ENCODE results near the gene ATPAF1. TPM values are rescaled to one million over a fixed set of nuclear protein-coding genes. Genes with fewer than 3 reads are reported as not detected.

ATPAF1 gene
- total RNA-seq, 4 donors from 2014 or later, result 14.0 to 46.8 (median 34.8) TPM

DNA sequence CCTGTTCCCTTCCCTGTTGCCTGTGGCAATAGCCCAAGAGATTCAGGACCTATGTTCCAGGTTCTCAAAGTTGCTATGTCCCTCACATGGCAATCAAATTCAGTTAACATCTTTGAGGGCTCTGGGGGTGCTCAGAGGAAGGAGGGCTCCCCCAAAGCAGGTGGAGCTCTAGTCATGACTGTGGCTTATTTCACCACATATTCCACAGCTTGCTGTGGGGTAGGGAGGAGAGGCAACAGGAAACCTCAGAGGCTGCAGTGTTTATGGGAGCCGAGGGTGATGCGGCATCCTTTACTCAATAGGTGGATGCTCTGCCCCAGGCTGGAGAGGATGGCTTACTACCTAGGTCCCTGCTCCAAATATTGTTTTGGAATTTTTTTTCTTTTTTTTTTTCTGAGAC, 62.9 kb downstream of the ATPAF1 start:
- Histone ChIP-seq H3K9me3 (no peaks in the 10 kb centered on the region), H3K27ac (no peak overlapping the region), H3K27me3 (no peaks in the 10 kb centered on the region), H3K4me1 (peaks cover 0 to 14% (median 3%) of the 10 kb centered on the region in 4 donors), H3K4me3 (no peak overlapping the region), H3K36me3 (peaks cover 0 to 23% (median 0%) of the 10 kb centered on the region in 3 donors)
- DNase-seq, result peak in 1 of 3 donors; percentile 62
- TF ChIP-seq, protein P1, sequence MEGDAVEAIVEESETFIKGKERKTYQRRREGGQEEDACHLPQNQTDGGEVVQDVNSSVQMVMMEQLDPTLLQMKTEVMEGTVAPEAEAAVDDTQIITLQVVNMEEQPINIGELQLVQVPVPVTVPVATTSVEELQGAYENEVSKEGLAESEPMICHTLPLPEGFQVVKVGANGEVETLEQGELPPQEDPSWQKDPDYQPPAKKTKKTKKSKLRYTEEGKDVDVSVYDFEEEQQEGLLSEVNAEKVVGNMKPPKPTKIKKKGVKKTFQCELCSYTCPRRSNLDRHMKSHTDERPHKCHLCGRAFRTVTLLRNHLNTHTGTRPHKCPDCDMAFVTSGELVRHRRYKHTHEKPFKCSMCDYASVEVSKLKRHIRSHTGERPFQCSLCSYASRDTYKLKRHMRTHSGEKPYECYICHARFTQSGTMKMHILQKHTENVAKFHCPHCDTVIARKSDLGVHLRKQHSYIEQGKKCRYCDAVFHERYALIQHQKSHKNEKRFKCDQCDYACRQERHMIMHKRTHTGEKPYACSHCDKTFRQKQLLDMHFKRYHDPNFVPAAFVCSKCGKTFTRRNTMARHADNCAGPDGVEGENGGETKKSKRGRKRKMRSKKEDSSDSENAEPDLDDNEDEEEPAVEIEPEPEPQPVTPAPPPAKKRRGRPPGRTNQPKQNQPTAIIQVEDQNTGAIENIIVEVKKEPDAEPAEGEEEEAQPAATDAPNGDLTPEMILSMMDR (IDR thresholded peaks at IDR 0.05), result no peak
- no peak for TF ChIP-seq POLR2A (IDR thresholded peaks at IDR 0.05)

DNA sequence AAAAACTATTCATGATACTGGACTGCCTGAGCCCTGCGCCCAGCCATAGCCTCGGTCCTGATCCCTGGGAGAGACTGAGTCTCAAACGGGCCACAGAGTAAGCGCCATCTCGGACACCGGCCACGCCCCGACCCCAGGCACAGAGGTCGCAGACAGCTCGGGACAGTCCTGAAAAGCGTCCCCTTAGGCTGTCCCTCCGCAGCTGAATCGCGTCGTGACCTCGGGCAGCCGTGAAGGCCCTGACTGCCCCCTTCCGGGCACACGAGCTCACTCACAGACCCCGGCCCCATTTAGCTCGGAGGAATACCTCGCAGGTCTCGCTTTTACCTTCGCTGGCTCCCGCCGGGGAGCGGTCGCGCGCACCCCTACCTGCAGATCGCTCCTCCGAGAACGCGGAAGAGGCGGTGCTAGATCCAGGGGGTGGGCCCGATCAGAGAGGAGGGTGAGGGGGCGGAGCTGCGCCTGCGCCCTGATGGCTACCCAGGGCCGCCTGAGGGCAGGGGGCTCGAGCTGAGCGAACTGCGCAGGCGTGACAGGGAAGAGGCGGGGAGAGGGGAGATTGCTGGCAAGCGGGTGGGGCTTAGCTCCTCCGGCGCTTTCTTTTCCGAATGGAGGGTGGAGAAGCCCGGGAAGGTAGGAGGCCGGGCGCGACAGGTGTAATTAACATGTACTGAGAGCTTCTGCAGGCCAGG, 64.2 kb downstream of the ATPAF1 start, which contains the start of gene MKNK1:
MKNK1 (minus strand) TSS at position 411 of the 692 bp plus-strand sequence. CDS start 20,941 bp downstream, outside the sequence.
- H3K27ac ChIP-seq, result peak within 1 kb of the TSS; percentile 81 to 86 (median 84)
- peak within 1 kb of the TSS; percentile 77 to 91 (median 80) for H3K4me3 ChIP-seq
- H3K4me1 ChIP-seq, result peaks cover 0 to 14% (median 3%) of the 10 kb centered on the region in 4 donors
- H3K36me3 ChIP-seq, result peaks cover 0 to 13% (median 0%) of the 10 kb centered on the region in 3 donors
- TF ChIP-seq, protein P1 (IDR thresholded peaks at IDR 0.05), result peak in 2 of 6 experiments; percentile 6 to 12
- TF ChIP-seq POLR2A (IDR thresholded peaks at IDR 0.05), result peak; percentile 94 to 97
- peak; percentile 95 to 99 (median 99) for DNase-seq
- H3K27me3 ChIP-seq, result no peaks in the 10 kb centered on the region
- no peaks in the 10 kb centered on the region for H3K9me3 ChIP-seq

DNA sequence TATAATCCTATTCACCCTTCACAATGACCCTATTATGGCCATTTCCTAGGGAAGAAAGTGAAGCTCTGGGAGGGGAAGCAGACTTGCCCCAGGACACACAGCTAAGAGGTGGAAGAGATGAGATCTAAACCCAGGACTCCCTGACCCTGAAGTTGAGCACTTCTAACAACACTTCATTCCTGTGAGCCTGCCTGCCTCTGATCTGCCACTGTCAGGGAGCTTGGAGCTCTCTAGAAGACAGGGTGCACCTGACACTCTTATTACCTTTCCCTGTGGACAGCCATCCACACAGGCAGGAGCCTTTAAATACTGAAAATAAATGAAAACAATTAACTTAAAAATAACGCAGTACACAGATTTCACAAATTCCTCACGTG, 64.7 kb downstream of the ATPAF1 start:
- DNase-seq, result no peak
- Histone ChIP-seq H3K4me1 (peaks cover 0 to 14% (median 3%) of the 10 kb centered on the region in 4 donors), H3K27ac (peak overlapping the region; percentile 81 to 86 (median 84)), H3K9me3 (no peaks in the 10 kb centered on the region), H3K4me3 (peak overlapping the region; percentile 77 to 91 (median 80)), H3K27me3 (no peaks in the 10 kb centered on the region), H3K36me3 (peaks cover 0 to 8% (median 0%) of the 10 kb centered on the region in 3 donors)
- TF ChIP-seq POLR2A (IDR thresholded peaks at IDR 0.05), result no peak
- TF ChIP-seq, protein P1 (IDR thresholded peaks at IDR 0.05), result no peak

DNA sequence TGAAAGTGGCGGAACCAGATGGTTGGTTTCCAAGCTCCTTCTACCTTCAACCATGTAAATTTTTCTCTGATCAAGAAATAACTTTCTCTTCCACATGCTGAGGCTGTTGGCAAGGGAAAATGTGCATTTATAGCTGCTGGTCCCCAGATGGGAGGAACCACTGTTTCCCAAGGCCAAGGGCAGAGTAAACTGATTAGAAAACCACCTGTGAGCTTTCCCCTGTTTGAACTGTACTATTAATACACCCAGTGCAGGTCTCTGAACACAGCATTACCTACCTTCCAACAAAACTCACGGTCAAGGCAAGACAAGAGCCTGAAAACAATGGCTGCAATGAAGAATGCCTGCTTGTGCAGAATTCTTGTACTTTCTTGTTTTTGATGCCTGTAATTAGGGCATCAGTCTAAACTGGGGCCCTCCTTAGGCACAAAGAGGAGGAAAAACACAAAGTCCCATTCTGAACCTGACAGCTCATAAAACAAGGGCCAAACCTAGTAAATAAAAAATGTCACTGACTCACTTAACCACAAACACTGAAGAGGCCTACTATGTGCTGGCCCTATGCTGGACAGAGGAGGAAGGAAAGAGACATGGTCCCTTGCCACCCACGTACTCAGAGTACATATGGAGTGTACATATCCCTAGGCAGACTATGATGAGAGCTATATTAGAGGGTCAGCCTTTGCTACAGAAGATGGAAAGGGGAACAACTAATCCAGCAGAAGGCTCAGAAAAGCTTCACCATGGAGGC, 66.7 kb downstream of the ATPAF1 start:
- Histone ChIP-seq H3K4me1 (peaks cover 0 to 14% (median 3%) of the 10 kb centered on the region in 4 donors), H3K27ac (no peak overlapping the region), H3K9me3 (no peaks in the 10 kb centered on the region), H3K27me3 (no peaks in the 10 kb centered on the region), H3K36me3 (no peaks in the 10 kb centered on the region), H3K4me3 (no peak overlapping the region)
- no peak for TF ChIP-seq POLR2A (IDR thresholded peaks at IDR 0.05)
- TF ChIP-seq, protein P1 (IDR thresholded peaks at IDR 0.05), result no peak
- DNase-seq, result no peak

DNA sequence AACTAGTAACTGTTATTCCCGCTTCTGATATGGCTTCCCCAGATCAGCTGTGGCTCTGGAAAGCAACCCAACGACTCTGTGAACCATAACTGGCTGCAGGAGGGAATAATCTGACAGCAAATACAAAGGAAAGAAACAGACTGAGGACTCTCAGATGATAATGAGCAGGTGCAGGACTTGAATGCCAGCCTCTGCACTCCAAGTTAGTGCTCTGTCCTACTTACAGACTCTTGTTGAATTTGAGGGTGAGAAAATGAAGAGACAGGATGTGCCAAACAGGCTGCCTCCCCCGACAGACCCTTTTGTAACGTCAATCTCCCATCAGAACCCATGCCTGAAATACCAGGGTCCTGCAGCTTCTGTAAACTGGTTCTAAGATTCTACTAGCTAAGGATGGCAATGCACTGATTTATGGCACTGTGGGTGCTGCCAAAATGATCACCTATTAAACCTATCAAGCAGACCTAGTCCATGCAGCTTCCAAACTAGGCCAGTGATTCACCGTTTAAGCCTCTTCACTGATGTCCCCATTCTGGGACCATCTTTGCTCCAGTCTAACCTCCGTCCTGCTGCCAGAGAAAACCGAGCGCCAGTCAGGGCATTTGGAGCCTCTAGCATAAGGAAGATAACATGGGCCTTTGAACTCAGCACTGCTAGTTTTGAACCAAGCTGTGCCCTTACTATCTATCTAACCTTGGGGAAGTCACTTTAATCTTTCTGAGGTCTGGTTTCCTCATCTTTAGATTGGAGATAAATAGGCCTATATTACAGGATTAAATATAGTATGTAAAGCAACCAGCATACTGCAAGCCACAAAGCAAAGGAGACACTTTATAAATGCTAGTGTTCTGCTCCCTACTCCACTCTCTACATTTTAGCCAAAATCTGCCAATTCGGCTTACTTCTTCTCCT, 68.8 kb downstream of the ATPAF1 start:
- TF ChIP-seq, protein P1 (IDR thresholded peaks at IDR 0.05), result no peak
- TF ChIP-seq POLR2A (IDR thresholded peaks at IDR 0.05), result no peak
- H3K36me3 ChIP-seq, result no peaks in the 10 kb centered on the region
- no peaks in the 10 kb centered on the region for H3K27me3 ChIP-seq
- H3K4me3 ChIP-seq, result no peak overlapping the region
- no peak for DNase-seq
- H3K27ac ChIP-seq, result peak overlapping the region in 1 of 4 donors; percentile 18
- no peaks in the 10 kb centered on the region for H3K9me3 ChIP-seq
- peaks cover 0 to 17% (median 2%) of the 10 kb centered on the region in 4 donors for H3K4me1 ChIP-seq
